ENCODE results near the gene SLC46A1.

DNA sequence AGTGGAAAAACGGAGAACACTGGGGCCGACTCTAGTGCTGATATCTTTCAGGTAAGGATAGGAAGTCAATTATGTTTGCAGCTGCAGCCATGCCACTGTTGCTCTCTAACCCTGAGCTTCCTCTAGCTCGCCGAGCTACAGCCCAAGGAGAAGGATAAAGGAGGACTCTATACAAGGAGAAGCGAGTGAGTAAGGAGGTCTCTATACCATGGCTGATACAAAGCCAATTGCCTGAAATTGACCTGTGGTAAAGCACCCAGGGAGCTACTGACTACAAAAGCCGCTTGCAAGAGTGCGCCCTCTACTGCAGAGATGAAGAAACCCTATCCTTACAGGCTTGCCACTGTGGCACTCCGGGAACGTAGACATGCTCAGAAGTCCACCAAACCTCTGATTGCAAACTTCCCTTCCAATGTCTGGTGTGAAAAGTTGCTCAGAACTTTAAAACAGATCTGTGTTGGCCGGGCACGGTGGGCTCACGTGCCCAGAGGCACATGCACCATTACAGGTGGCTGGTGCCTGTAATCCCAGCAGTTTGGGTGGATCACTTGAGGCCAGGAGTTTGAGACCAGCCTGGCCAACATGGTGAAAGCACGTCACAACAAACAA, 10.8 kb upstream of the SLC46A1 start:
- no peak for TF ChIP-seq ZNF8 (CRISPR knock-in tag; IDR thresholded peaks at IDR 0.05)
- no peak for TF ChIP-seq ARNTL (CRISPR knock-in tag; IDR thresholded peaks at IDR 0.05; ENCODE audit: borderline replicate concordance, low read depth)
- TF ChIP-seq PPARA (CRISPR knock-in tag; IDR thresholded peaks at IDR 0.05; ENCODE audit: borderline replicate concordance), result no peak
- no peak for TF ChIP-seq TOX (CRISPR knock-in tag; IDR thresholded peaks at IDR 0.05; ENCODE audit: borderline replicate concordance)
- no peak for TF ChIP-seq GLIS3 (CRISPR knock-in tag; IDR thresholded peaks at IDR 0.05)
- no peak for TF ChIP-seq RARB (CRISPR knock-in tag; IDR thresholded peaks at IDR 0.05)
- TF ChIP-seq, protein P1, sequence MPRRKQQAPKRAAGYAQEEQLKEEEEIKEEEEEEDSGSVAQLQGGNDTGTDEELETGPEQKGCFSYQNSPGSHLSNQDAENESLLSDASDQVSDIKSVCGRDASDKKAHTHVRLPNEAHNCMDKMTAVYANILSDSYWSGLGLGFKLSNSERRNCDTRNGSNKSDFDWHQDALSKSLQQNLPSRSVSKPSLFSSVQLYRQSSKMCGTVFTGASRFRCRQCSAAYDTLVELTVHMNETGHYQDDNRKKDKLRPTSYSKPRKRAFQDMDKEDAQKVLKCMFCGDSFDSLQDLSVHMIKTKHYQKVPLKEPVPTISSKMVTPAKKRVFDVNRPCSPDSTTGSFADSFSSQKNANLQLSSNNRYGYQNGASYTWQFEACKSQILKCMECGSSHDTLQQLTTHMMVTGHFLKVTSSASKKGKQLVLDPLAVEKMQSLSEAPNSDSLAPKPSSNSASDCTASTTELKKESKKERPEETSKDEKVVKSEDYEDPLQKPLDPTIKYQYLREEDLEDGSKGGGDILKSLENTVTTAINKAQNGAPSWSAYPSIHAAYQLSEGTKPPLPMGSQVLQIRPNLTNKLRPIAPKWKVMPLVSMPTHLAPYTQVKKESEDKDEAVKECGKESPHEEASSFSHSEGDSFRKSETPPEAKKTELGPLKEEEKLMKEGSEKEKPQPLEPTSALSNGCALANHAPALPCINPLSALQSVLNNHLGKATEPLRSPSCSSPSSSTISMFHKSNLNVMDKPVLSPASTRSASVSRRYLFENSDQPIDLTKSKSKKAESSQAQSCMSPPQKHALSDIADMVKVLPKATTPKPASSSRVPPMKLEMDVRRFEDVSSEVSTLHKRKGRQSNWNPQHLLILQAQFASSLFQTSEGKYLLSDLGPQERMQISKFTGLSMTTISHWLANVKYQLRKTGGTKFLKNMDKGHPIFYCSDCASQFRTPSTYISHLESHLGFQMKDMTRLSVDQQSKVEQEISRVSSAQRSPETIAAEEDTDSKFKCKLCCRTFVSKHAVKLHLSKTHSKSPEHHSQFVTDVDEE (CRISPR knock-in tag; IDR thresholded peaks at IDR 0.05), result no peak
- TF ChIP-seq, protein P2, sequence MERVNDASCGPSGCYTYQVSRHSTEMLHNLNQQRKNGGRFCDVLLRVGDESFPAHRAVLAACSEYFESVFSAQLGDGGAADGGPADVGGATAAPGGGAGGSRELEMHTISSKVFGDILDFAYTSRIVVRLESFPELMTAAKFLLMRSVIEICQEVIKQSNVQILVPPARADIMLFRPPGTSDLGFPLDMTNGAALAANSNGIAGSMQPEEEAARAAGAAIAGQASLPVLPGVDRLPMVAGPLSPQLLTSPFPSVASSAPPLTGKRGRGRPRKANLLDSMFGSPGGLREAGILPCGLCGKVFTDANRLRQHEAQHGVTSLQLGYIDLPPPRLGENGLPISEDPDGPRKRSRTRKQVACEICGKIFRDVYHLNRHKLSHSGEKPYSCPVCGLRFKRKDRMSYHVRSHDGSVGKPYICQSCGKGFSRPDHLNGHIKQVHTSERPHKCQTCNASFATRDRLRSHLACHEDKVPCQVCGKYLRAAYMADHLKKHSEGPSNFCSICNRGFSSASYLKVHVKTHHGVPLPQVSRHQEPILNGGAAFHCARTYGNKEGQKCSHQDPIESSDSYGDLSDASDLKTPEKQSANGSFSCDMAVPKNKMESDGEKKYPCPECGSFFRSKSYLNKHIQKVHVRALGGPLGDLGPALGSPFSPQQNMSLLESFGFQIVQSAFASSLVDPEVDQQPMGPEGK (CRISPR knock-in tag; IDR thresholded peaks at IDR 0.05; ENCODE audit: borderline replicate concordance), result no peak
- TF ChIP-seq ZNF70 (CRISPR knock-in tag; IDR thresholded peaks at IDR 0.05), result no peak
- no peak for TF ChIP-seq TCF4 (CRISPR knock-in tag; IDR thresholded peaks at IDR 0.05; ENCODE audit: borderline replicate concordance)
- no peak for TF ChIP-seq ZFP30 (CRISPR knock-in tag; IDR thresholded peaks at IDR 0.05)

Measured in SK-N-SH treated with all-trans-retinoic acid at 6 μM for 48 hours (cell line).